ENCODE measurements around the gene NADK.
"Not testable (repeated sequence)": the region's sequence is repeated elsewhere in the genome, so short reads cannot be mapped to it uniquely, and the experiment has no call there.

Gene NADK

DNA sequence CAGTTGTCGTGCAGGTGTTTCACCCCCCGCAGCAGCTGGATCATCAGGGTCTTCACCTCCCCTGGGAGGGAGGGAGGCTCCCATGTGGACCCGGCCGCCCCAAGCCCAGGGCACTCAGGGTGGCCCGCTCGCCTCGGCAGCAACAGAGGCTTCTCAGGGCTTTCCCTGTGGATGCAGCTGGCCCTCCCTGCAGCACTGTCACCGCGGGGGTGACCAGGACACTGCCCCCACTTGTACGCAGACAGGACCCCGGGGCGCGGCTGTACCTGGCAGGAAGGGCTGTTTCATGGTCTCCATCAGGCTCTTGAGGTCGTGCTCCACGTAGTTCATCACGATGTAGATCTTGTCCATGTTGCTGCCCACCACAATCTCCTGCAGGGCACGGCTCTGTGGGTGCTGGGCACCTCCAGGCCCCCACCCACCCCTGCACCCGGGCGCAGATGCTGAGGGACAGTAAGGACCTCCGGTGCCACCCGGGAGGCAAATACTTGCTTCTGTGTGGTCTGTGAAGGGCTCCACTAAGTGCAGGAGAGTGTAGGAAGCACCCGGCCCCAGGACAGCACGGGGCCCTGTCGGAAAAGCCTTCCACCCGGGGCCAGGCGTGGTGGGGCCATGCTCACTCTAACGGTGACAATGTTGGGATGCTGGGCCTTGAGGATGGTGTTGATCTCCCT is 73.8 kb downstream of the NADK start:
- DNase-seq (ENCODE audit: low read depth) = not testable (repeated sequence)

DNA sequence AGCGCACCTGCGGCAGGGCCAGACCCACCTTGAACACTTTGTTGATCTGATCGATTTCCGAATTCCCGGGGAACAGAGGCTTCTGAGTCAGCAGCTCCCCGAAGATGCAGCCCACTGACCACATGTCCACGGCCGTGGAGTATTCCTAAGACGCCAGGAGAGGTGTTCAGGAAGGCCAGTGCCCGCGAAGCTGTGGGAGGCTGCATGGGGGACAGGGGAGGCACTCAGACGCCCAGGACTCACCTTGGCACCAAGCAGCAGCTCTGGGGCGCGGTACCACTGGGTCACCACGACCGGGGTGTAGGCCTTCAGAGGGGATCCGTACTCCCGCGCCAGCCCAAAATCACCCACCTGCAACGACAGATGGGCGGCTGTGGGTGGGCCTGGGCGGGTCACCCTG is 74.5 kb downstream of the NADK start:
- DNase-seq (ENCODE audit: low read depth) = no peak

DNA sequence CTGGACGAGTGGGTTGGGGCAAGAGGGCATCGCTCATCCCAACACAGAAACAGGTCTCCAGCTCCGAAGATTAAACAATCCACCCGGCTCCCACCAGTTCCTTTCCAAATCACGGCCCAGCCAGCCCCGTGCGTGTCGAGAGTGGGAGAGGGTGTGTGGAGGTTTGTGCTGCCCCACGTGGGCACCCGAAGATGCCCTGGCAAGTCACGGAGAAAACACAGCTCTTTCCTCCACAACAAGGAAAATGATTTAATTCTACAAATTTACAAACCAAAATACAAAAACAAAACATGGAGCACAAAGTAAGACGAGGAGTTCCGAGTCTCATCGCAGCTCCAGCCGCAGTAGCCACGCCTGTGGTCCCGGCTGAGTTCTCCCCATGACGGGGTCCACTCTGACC is 75.8 kb downstream of the NADK start:
- DNase-seq (ENCODE audit: low read depth) = not testable (repeated sequence)

All from stimulated activated CD8-positive, alpha-beta memory T cell treated with anti-CD3 and anti-CD28 coated beads, Interleukin-15, amount 100 ng/mL, for 1 hour (primary cell).